NCI-H2171 (cell line): Measurements from ENCODE around the gene SH2D4B.
A peak's percentile ranks its signal among the peaks of the same experiment; 100 is the strongest.

Source experiments
- DNase-seq: peaks from one replicate; lab custom pipeline; 2025; lab: John Stamatoyannopoulos, UW

SH2D4B gene

GRCh38 chr10:80646366-80646765 lies 108.7 kb downstream of the SH2D4B start:
- DNase-seq = no peak

DNA sequence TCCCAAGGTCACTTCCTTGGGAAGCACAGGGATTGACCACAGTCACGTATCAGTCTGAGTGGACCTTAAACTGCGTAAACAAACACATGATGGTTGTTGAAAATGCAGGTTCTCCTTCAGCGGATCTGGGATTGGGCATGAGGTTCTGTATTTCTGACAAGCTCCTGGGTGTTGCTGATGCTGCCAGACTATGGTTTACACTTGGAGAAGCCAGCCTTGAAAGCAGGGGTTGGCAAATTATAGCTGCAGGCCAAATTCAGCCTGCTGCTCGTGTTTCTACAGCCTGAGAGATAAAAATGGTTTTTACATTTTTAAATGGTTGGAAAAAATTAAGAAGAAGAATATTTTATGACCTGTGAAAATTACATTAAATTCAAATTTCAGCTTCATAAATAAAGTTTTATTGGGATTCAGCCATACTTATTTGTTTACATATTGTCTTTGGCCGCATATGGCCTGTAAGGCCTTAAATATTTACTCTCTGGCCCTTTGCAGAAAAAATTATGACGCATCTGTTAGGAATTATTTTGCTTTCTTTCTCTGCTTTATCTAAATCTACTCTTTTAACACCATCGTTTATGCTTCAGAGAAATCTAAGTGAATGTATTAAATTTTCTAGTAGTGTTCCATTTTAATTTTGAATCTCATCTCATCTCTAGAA lies 109.6 kb downstream of the SH2D4B start:
- DNase-seq = no peak

DNA sequence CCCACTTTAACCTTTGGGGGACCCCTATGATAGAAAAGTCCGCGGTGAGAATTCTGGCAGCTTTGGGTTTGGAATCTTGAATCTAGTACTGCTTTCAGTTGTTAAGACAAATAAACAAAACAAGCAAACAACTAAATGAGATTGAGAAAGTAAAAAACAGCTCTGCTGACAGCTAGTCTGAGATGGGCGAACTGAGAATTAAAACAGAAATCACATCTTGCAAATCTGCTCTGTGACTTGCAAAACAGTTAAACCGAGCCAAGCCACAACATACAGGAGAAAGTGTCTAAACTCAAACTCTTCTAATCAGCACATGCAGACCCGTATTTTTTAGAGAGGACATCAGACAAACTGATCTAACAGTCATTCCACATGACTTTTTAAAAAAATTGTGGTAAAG lies 110.4 kb downstream of the SH2D4B start:
- no peak for DNase-seq

DNA sequence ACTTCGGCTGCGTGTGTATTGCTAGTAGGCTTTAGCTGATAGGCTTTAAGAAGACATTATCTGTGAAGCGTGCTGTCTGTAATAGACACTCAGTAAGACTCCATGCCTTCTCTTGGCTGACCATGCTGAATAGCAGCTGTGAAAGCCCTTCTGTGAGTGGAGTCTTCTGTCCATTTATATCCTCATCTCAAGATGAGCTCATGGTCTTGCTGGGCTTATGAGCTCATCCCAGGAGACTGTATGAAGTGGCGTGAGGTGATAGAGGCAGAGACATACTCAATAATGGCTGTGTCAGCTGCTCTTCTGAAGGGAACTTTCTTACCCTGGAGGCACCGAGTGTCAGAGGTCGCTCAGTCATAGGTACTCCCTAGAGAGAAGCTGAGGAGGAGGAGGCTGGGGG lies 111.5 kb downstream of the SH2D4B start:
- no peak for DNase-seq

GRCh38 chr10:80655898-80656297 lies 118.2 kb downstream of the SH2D4B start:
- DNase-seq = no peak

DNA sequence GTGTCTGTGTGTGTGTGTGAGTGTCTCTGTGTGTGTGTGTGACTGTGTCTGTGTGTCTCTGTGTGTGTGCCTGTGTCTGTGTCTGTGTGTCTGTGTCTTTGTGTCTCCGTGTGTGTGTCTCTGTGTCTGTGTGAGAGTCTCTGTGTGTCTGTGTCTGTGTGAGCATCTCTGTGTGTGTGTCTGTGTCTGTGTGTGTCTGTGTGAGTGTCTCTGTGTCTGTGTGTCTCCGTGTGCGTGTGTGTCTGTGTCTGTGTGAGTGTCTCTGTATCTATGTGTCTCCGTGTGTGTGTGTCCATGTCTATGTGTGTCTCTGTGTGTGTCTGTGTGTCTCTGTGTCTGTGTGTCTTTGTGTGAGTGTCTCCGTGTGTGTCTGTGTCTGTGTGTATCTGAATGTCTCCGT lies 120.4 kb downstream of the SH2D4B start:
- DNase-seq = no peak

DNA sequence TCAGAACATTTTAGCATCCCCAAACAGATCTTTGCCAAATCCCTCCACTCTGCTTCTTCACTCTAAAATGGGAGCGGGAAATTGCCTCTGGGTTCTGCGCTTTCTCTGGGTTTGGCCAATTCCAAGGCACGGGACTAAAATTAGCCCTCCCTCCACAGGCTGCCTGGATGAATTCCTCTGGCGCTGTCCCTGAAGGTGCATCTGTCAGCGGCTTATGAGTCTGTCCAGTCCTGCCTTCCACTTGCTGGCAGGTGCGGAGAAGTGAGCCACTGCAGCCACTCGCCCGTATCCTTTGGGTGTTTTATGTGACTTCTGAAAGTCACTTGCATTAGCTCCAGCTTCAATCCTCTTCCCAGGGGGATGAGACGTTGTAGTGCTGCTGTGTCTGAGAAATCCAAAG lies 121.6 kb downstream of the SH2D4B start:
- DNase-seq = no peak

DNA sequence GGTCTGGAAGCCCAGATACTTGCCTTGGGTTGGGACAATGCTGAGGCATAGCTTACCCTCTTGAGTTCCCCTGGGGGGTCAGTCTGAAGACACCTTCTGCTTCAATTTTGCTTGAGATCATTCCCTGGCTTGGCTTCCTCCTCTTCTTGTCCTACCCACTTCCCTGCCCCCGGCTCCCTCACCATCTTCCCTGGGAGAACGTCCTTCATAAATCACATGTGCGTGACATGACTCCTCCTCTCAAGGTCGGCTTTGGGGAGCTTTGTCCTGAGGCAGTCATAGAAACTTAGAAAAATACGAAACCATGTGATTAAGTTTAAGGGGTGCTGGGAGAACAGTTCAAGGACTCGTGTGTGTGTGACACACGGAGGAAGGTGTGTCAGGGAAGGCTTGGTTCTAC lies 122.6 kb downstream of the SH2D4B start:
- DNase-seq = no peak

DNA sequence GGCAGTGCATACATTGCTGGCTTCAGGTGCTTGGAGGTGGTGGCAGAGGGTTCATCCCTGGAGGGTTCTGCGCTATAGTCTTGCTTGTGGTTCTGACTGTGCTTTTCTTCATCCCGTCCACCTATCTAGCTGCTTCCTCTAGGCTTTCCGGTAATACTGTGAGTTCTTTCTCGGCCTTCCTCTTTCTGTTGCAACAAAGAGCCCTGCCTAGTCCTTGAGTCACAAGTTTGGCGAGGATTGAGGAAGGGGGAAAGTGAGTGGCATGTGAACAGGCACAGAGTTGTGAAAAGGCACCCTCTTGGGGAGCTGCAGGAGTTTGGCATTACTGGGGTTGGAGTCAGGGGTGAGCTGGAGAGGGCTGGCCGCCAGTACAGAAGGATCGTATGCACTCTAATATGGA lies 123.0 kb downstream of the SH2D4B start:
- DNase-seq = no peak

DNA sequence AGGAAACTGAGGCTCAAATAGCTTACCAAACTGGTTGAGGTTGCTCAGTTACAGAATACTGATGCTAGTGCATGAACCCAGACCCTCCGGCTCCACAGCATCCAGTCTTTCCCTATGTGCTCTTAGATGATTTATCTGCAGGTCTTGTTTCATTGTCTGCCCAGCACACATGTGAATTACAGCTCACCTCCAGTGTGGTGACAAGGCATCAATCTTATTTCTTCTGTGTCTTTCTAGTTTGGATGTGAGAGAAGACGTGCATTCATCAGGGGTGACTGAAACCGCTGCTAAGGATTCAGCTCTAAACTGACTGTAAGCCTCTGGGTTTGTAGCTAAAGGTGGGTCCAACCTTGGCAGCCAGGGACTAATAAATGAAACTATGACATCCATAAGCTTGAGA lies 123.8 kb downstream of the SH2D4B start:
- no peak for DNase-seq

DNA sequence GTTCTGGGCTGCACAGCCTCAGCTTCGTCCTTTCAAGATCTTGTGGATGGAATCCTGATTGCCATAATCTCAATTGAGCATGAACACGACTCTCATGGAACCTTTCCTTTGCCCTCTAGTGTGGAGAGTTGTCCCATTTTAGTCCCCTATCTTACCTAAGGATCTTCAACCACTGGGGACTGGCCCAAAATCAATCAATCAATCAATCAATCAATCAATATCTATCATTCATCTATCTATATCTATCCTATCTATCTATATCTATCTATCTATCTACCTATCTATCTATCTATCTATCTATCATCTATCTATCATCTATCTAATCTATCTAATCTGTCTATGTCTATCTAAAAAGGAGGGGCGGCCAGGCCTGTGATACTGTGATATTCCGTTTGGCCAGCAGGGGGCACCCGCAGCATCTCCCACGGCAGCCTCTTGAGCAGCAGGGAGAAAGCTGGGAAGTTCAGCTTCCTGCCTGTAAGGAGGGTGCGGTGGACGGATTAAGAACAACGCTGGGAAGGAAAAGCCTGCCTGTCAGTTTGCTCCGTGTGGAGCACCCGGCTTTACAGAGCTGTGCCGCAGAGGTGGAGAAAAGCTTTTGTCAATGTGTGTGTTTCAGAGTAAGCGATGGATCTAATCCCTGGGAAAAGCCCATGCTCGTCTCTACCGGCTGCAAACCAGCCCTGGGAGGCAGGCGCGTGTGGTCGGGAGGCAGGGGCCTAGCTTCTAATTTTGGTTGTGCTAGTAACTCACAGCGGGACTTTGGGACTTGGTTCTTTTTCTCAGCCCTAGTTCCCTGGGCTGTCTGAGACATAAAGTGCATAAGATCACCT lies 124.9 kb downstream of the SH2D4B start:
- DNase-seq = peak; percentile 28

- peak; percentile 4 for DNase-seq
Observed at GRCh38 chr10:80664071-80664680, 126.5 kb downstream of the SH2D4B start.

- DNase-seq = no peak
Observed at GRCh38 chr10:80669485-80669884, 131.8 kb downstream of the SH2D4B start.

DNA sequence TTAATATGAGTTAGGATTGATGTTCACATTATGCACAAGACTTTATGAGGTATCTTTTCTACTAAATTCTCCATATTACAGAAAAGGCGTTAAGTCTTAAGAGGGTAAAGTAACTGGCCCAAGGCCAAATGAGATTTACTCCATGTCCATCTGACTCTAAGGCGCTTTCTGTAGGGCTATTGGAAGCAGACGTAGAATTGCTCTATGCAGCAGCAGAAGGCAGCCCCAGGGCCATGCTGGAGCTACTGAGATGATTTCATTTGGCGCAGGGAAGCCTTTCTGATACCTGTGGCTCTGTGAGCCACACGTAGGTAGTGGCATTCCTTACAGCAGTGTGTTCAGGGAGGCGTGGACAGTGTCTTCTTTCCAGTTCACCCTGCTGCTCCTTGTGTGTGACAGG lies 133.1 kb downstream of the SH2D4B start:
- no peak for DNase-seq

DNA sequence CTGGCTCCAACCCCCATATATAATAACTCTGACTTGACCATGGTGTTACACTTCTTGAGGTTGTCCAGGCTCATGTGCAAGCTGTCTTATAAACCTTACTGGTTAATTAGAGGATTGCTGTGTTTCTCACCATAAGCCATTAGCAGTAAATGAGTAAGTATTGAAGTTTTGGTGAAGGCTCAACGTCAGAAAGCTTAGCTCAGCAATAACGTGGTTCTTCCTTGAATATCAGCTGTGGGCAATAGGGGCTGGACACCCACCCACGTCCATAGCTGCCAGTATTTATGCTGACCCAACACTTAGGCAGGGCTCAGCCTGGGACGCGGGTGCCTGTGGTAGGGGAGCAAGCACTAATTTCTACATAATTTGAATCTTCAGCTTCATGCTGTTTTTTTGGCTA lies 134.1 kb downstream of the SH2D4B start:
- no peak for DNase-seq

- no peak for DNase-seq
Observed at GRCh38 chr10:80672613-80673012, 134.9 kb downstream of the SH2D4B start.

DNA sequence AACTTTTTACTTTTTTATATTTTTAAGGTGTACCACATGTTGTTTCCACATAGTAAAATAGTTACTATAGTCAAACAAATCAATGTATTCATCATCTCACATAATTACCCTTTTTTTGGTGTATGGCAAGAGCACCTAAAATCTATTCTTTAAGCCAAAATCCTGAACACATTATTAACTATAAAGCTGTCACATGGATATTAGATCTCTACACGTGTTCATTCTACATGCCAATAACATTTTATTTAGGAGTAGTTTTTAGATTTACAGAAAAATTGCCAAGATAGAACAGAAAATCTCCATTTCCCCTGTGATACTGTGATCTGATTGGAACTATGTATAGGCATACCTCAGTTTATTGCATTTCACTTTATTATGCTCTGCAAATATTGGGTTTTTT lies 137.1 kb downstream of the SH2D4B start:
- DNase-seq = no peak

DNA sequence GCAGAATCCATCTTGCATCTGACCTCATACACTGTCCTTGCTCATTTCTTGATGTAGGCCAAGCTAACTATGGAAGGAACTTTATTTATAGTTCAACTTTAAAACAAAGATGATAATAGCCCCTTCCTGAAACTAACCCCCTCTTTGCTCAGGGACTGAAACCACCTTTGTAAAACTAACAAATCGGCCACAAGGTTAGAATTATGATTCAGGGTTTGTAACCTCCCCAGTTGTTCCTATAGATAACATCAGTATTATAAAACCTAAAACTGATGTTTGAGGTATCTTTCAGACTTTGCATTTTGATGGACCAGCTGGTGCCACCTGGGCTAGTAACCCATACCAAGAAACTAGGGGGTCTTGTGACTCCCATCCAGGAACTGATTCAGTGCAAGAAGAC lies 143.4 kb downstream of the SH2D4B start:
- DNase-seq = no peak

DNA sequence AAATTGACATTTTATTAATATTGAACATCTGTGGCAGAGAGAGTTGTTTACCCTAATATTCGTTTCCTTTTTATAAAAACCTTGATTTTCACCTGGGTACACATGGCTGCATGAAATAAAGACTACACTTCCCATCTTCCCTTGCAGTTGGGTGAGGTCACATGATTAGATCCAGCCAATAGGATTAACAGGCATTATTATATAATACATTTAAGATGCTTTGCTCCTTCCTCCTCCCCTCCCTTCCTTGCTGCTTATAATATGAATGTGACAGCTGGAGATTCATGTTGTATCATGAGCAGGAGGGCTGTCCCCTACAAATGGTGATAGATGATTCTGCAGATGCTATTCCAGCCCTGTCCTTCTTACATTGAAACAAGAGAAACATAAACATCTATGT lies 146.6 kb downstream of the SH2D4B start:
- DNase-seq = peak; percentile 60

- DNase-seq = no peak
Observed at GRCh38 chr10:80685355-80685754, 147.7 kb downstream of the SH2D4B start.

DNA sequence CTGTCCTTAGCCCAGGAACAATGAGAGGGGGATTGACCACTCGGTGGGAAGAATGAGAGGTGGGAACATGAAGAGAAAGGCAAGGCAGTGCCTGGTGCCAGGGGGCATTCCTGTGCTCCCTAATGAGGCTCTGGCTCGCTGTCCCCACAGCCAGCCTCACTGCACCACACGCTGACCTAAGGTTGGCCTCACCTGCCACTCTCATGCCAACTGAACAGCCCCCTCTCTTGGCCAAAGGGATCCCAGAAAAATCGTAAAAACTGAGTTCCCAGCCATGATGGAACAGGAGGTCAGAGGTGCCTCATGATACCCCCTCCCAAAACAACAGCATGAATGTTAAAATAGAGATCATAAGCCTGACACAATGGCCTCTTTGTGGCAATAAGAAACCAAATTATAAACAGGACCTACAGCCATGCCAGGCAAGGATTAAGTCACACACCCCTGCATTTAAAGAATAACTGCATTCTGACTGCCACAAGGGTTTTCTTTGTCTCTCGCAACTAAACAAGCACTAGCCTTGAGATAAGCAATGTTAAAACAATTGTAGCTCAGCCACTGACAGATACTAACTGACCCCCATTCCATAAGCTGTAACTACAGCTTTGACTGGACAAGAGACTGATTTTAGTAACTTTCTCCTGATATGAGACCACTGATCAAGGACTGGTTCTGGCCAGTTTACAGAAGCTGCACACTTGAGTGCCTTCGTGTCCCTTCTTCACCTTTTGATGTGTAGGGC lies 149.2 kb downstream of the SH2D4B start:
- DNase-seq = no peak

- DNase-seq = no peak
Observed at GRCh38 chr10:80687476-80687789, 149.7 kb downstream of the SH2D4B start.

DNA sequence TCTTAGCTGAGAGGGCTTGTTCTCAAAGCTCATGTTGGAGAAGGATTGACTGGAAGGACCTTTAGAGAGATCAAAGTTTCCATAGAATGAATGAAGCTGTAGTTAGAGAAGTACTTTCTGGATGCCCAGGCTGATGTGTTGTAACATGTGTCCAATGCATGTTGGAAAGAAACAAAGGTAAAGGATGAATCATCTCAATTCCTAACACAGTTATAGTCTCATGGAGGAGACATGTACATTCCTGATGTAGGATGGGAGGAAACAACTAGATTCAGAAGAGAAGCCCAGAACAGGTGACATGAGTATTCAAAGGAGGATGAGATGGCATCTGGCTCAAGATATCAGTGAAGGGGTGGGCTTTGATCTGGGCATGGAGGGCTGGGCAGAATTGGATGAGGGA lies 152.7 kb downstream of the SH2D4B start:
- DNase-seq = no peak
